Measurements from ENCODE around the gene CXorf38. TPM values are rescaled to one million over a fixed set of nuclear protein-coding genes. Genes with fewer than 3 reads are reported as not detected.

CXorf38 gene
- total RNA-seq, 1 experiment from 2014 or later, result 13.8 TPM

Other genes starting within 250 kb of the CXorf38 start
- gene ATP6AP2, start 66.6 kb downstream of the CXorf38 start, total RNA-seq (2014; rRNA removed; shearing (Covaris generic)), result 109 and 138 TPM in 2 replicates
- not detected in 2 replicates for gene MPC1L, start 24.1 kb downstream of the CXorf38 start, total RNA-seq (2014; rRNA removed; shearing (Covaris generic))
- gene MED14, start 88.0 kb upstream of the CXorf38 start, total RNA-seq (2014; rRNA removed; shearing (Covaris generic)), result 13.5 and 19.0 TPM in 2 replicates